ENCODE results near the gene JAZF1. TPM values are rescaled to one million over a fixed set of nuclear protein-coding genes. Genes with fewer than 3 reads are reported as not detected.
A peak's percentile ranks its signal among the peaks of the same experiment; 100 is the strongest.

The JAZF1 gene
- total and polyA plus RNA-seq, 4 experiments from 2014 or later: 3.7 to 8.3 (median 4.7) TPM

DNA sequence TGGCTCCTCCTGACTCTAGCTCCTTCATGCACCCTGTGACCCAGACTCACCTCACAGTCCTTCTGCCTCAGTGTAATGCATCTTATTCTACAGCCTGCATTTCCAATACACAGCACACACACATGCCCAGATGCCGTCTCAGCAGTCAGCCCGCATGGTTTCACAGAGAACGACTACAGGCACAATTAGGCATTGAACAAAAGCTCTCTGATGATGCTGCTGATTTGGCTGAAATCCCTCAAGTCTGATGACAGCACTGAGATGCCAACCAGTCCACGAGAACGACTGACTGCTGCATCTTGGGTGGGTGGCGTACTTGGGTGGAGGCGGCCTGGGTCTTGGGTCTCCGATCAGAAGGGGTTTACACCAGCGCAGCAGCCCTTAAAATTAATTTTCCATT lies 240.3 kb downstream of the JAZF1 start:
- Histone ChIP-seq H3K4me3 (ENCODE audit: low read length in 2 of 2) (no peak overlapping the region), H3K9me3 (ENCODE audit: control insufficient read depth in 1 of 2, low read length in 2 of 2) (no peaks in the 10 kb centered on the region), H3K36me3 (ENCODE audit: insufficient read depth, low read length) (no peaks in the 10 kb centered on the region), H3K27ac (ENCODE audit: low read depth, low read length) (no peak overlapping the region), H3K4me1 (ENCODE audit: insufficient read depth, low read length) (no peaks in the 10 kb centered on the region), H3K27me3 (ENCODE audit: insufficient read depth, low read length) (no peaks in the 10 kb centered on the region)
- Mint-ChIP-seq H3K36me3 (peaks cover 5 to 28% of the 10 kb centered on the region in 2 donors), H3K4me3 (no peak overlapping the region), H3K4me1 (peaks cover 0 to 3% (median 0%) of the 10 kb centered on the region in 4 donors), H3K27ac (no peak overlapping the region), H3K9me3 (peaks cover 0 to 2% (median 0%) of the 10 kb centered on the region in 8 donors), H3K27me3 (no peaks in the 10 kb centered on the region)
- POLR2A ChIA-PET (ENCODE audit: partially characterized antibody): no interaction called here
- intact Hi-C loops (cut with micrococcal nuclease): no loop called here
- no peak for DNase-seq
- CTCF ChIA-PET (ENCODE audit: partially characterized antibody): interaction anchor here (0.7 kb wide), 1 partner anchor 11 kb away, joined by 3 read pairs; no protein-coding TSS in a partner anchor

DNA sequence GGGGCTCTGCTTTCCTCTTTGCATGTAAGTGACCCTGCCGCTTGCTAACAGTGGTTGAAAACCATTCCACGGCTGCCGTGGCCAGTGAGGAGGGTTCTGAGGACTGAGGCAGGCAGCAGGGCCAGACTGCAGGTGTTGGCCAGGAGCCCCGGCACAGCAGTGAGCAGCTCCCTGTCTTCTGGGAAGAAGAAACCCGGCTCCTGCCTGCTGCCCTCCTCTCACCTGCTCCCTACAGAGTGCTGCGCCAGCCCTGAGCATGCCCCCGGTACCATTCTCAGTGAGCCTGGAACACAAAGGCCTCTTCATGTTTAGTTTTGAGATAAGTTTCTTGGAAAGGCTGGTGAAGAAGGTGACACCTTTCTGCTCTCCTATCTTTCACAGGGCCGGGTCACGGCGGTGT lies 240.7 kb downstream of the JAZF1 start:
- Mint-ChIP-seq H3K4me1 (peaks cover 0 to 3% (median 0%) of the 10 kb centered on the region in 4 donors), H3K9me3 (peaks cover 0 to 2% (median 0%) of the 10 kb centered on the region in 8 donors), H3K4me3 (no peak overlapping the region), H3K36me3 (peaks cover 5 to 26% of the 10 kb centered on the region in 2 donors), H3K27ac (no peak overlapping the region), H3K27me3 (no peaks in the 10 kb centered on the region)
- Histone ChIP-seq H3K36me3 (ENCODE audit: insufficient read depth, low read length) (no peaks in the 10 kb centered on the region), H3K4me3 (ENCODE audit: low read length in 2 of 2) (no peak overlapping the region), H3K4me1 (ENCODE audit: insufficient read depth, low read length) (no peaks in the 10 kb centered on the region), H3K27me3 (ENCODE audit: insufficient read depth, low read length) (no peaks in the 10 kb centered on the region), H3K9me3 (ENCODE audit: control insufficient read depth in 1 of 2, low read length in 2 of 2) (no peaks in the 10 kb centered on the region), H3K27ac (ENCODE audit: low read depth, low read length) (no peak overlapping the region)
- ChIA-PET POLR2A (ENCODE audit: partially characterized antibody) (no interaction called here), CTCF (ENCODE audit: partially characterized antibody) (interaction anchor here (0.7 kb wide), 1 partner anchor 12 kb away, joined by 3 read pairs; no protein-coding TSS in a partner anchor)
- intact Hi-C loops (cut with micrococcal nuclease): no loop called here
- DNase-seq: no peak

DNA sequence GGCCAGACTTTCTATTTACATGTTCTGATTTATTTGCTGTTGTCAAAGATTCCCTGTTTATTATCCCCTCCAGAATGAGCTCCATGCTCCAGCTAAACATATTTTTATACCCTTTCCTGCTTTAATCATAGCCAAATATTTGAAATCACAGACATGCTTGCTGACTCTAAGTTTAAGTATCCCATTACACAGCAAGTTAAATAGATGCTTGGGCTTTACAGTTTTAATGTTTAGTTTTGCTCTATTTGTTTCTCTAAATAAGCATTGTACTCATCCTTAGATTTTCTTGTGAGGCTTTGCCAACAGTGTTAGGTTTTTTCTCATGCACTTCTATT lies 243.9 kb downstream of the JAZF1 start:
- Histone ChIP-seq H3K9me3 (ENCODE audit: control insufficient read depth in 1 of 2, low read length in 2 of 2) (no peaks in the 10 kb centered on the region), H3K27me3 (ENCODE audit: insufficient read depth, low read length) (no peaks in the 10 kb centered on the region), H3K27ac (ENCODE audit: low read depth, low read length) (no peak overlapping the region), H3K36me3 (ENCODE audit: insufficient read depth, low read length) (no peaks in the 10 kb centered on the region), H3K4me1 (ENCODE audit: insufficient read depth, low read length) (no peaks in the 10 kb centered on the region), H3K4me3 (ENCODE audit: low read length in 2 of 2) (no peak overlapping the region)
- Mint-ChIP-seq H3K4me3 (no peak overlapping the region), H3K9me3 (no peaks in the 10 kb centered on the region), H3K27ac (peak overlapping the region in 1 of 7 donors; percentile 0), H3K27me3 (no peaks in the 10 kb centered on the region), H3K36me3 (peaks cover 5 to 21% of the 10 kb centered on the region in 2 donors), H3K4me1 (peaks cover 0 to 2% (median 0%) of the 10 kb centered on the region in 4 donors)
- intact Hi-C loops (cut with micrococcal nuclease): no loop called here
- ChIA-PET POLR2A (ENCODE audit: partially characterized antibody) (no interaction called here), CTCF (ENCODE audit: partially characterized antibody) (interaction anchor here (0.7 to 1.3 kb wide), 4 partner anchors 13 to 726 kb away, joined by 3 to 5 read pairs (median 3); no protein-coding TSS in a partner anchor)
- DNase-seq: no peak

DNA sequence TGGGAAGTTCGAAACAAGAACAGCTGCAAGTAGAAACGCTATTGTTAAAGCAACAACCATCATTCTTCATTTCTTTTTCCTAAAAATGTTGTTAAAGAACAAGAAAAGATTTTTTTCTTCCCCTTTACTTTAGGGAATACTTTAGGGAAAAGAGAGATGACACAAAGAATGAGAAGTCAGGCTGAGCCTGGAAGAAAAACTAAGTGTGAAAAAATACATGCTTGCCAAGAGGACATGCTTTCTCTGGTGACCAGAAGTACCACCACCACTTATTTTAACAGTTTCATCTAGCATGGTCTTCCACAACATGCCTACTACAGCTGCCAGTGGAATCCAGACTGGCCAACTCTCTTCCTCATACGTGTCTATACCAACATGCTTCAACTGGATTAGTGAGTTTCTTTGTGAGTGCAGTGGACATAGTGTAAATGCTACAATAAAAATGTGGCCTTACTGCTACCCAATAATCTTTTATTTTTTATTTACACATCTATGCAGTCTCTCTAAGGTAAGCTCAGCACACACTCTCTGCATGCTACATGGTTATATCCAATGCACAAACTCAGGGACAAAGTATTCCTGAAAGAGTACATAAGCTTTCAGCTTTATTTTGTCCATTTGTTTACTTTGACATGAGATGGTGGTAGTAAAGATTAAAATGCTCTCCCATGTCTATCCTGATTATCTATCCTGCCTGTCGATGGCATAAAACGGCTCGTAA lies 244.4 kb downstream of the JAZF1 start:
- Histone ChIP-seq H3K4me3 (ENCODE audit: low read length in 2 of 2) (no peak overlapping the region), H3K27ac (ENCODE audit: low read depth, low read length) (no peak overlapping the region), H3K9me3 (ENCODE audit: control insufficient read depth in 1 of 2, low read length in 2 of 2) (no peaks in the 10 kb centered on the region), H3K4me1 (ENCODE audit: insufficient read depth, low read length) (no peaks in the 10 kb centered on the region), H3K36me3 (ENCODE audit: insufficient read depth, low read length) (no peaks in the 10 kb centered on the region), H3K27me3 (ENCODE audit: insufficient read depth, low read length) (no peaks in the 10 kb centered on the region)
- intact Hi-C loops (cut with micrococcal nuclease): no loop called here
- no peaks in the 10 kb centered on the region for H3K27me3 Mint-ChIP-seq
- no peak for DNase-seq
- no peak overlapping the region for H3K4me3 Mint-ChIP-seq
- H3K27ac Mint-ChIP-seq: peak overlapping the region in 1 of 7 donors; percentile 0
- no peaks in the 10 kb centered on the region for H3K9me3 Mint-ChIP-seq
- H3K36me3 Mint-ChIP-seq: peaks cover 2 to 16% of the 10 kb centered on the region in 2 donors
- ChIA-PET CTCF (ENCODE audit: partially characterized antibody) (interaction anchor here (0.9 to 1.3 kb wide), 3 partner anchors 14 to 726 kb away, joined by 3 to 5 read pairs (median 3); no protein-coding TSS in a partner anchor), POLR2A (ENCODE audit: partially characterized antibody) (no interaction called here)
- peaks cover 0 to 2% (median 0%) of the 10 kb centered on the region in 4 donors for H3K4me1 Mint-ChIP-seq

DNA sequence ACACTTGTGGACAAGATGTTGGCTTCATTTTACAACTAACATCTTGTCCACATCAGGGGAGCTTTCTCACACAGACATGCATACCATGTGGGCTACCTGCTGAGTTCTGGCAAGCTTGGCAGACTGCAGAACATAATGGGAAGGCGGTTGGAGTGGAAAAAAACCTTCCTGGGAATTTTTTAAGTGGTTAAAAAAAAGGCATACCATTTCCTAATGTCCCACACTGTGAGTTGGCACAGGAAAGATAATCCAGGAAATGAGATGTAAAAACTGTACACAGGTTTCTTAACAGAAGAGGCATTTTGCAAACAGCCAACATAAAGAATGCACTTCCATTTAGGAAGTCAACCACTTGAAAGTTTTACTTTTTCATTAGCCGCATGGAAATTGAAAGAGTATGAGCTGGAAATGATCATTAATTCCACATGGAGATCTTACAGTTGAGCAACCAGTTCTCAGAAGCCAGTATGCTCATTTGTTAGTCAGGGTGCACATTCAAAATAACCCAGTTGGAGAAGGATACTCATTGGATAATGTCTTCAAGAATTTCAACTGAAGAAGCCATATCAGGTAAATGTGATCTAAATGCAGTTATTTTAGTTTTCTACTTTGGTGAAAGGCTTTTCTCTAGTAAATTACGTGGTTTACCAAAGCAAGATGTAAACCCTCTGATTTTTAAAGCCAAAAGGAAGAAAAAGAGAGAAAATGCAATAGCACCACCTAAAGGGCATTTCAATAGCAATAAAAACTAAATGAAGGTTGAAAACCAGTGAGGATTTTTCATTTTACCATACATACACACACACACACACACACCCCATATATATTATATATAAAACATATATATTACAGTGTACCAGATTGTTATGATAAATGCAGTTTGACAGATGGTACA lies 246.7 kb downstream of the JAZF1 start:
- no peaks in the 10 kb centered on the region for H3K27me3 Mint-ChIP-seq
- peaks cover 0 to 5% of the 10 kb centered on the region in 2 donors for H3K36me3 Mint-ChIP-seq
- H3K27ac Mint-ChIP-seq: no peak overlapping the region
- CTCF ChIA-PET (ENCODE audit: partially characterized antibody): interaction anchor here (2.0 kb wide), 1 partner anchor 86 kb away, joined by 5 read pairs; no protein-coding TSS in a partner anchor
- H3K27me3 ChIP-seq (ENCODE audit: insufficient read depth, low read length): no peaks in the 10 kb centered on the region
- H3K4me1 ChIP-seq (ENCODE audit: insufficient read depth, low read length): no peaks in the 10 kb centered on the region
- H3K36me3 ChIP-seq (ENCODE audit: insufficient read depth, low read length): no peaks in the 10 kb centered on the region
- no peak overlapping the region for H3K27ac ChIP-seq (ENCODE audit: low read depth, low read length)
- no peak for DNase-seq
- no peaks in the 10 kb centered on the region for H3K9me3 Mint-ChIP-seq
- H3K4me1 Mint-ChIP-seq: no peaks in the 10 kb centered on the region
- POLR2A ChIA-PET (ENCODE audit: partially characterized antibody): no interaction called here
- no peak overlapping the region for H3K4me3 Mint-ChIP-seq
- H3K9me3 ChIP-seq (ENCODE audit: control insufficient read depth in 1 of 2, low read length in 2 of 2): no peaks in the 10 kb centered on the region
- H3K4me3 ChIP-seq (ENCODE audit: low read length in 2 of 2): no peak overlapping the region
- intact Hi-C loops (cut with micrococcal nuclease): no loop called here

DNA sequence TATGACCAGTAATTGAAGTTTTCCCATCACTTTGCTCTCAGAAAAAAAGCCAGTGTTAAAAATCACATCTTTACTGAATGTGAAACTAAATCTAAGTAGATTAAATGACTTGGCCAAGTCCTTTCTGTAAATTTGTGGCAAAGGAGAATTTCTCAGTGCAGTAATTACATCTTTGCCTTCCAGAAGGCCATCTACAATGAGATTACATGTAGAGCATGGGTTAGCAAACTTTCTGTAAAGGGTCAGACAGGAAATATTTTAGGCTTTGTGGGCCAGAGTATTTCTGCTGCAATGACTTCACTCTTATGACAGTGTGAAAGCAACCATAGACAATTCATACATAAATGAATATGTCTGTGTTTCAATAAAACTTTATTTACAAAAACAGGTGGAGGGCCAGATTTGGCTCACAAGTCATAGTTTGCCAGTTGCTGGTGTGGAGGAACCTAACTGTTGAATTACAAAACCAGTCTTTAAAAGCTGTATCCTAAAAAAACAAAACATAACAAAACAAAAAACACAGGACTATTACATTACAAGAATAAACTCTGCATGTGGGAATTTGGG lies 249.6 kb downstream of the JAZF1 start:
- Histone ChIP-seq H3K4me3 (ENCODE audit: low read length in 2 of 2) (no peak overlapping the region), H3K36me3 (ENCODE audit: insufficient read depth, low read length) (no peaks in the 10 kb centered on the region), H3K27ac (ENCODE audit: low read depth, low read length) (no peak overlapping the region), H3K4me1 (ENCODE audit: insufficient read depth, low read length) (no peaks in the 10 kb centered on the region), H3K27me3 (ENCODE audit: insufficient read depth, low read length) (no peaks in the 10 kb centered on the region), H3K9me3 (ENCODE audit: control insufficient read depth in 1 of 2, low read length in 2 of 2) (no peaks in the 10 kb centered on the region)
- intact Hi-C loops (cut with micrococcal nuclease): no loop called here
- ChIA-PET POLR2A (ENCODE audit: partially characterized antibody) (no interaction called here), CTCF (ENCODE audit: partially characterized antibody) (no interaction called here)
- Mint-ChIP-seq H3K4me1 (no peaks in the 10 kb centered on the region), H3K36me3 (peaks cover 0 to 5% of the 10 kb centered on the region in 2 donors), H3K9me3 (no peaks in the 10 kb centered on the region), H3K4me3 (no peak overlapping the region), H3K27me3 (no peaks in the 10 kb centered on the region), H3K27ac (no peak overlapping the region)
- DNase-seq: no peak

DNA sequence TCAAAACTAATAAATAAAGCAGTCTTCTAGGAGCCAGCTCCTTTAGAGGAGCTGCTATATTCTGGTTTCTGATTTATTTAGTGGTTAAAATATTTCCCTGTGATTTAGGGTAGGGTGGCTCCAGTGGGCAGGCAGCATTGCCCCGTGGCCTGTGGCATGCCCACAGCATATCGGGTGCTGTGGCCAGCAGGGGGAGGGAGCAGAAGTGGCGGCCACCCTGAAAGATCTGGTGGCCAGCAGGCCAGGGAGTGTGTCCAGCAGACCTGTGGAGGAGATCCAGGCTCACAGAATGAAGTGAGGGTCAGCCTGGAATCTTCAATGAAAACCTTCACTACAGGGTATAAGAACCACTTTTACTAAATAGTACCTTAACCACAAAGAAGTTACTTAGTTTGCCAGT lies 251.5 kb downstream of the JAZF1 start:
- no peak for DNase-seq
- intact Hi-C loops (cut with micrococcal nuclease): no loop called here

More for the DNA sequence above, 251.5 kb downstream of the JAZF1 start:
- no peaks in the 10 kb centered on the region for H3K36me3 ChIP-seq (ENCODE audit: insufficient read depth, low read length)
- no peak overlapping the region for H3K4me3 ChIP-seq (ENCODE audit: low read length in 2 of 2)
- no peak overlapping the region for H3K27ac ChIP-seq (ENCODE audit: low read depth, low read length)
- ChIA-PET POLR2A (ENCODE audit: partially characterized antibody) (no interaction called here), CTCF (ENCODE audit: partially characterized antibody) (interaction anchor here (1.5 kb wide), 1 partner anchor 10 kb away, joined by 3 read pairs; no protein-coding TSS in a partner anchor)
- Mint-ChIP-seq H3K4me1 (no peaks in the 10 kb centered on the region), H3K9me3 (no peaks in the 10 kb centered on the region), H3K27ac (no peak overlapping the region), H3K36me3 (peaks cover 0 to 5% of the 10 kb centered on the region in 2 donors), H3K27me3 (no peaks in the 10 kb centered on the region), H3K4me3 (no peak overlapping the region)
- no peaks in the 10 kb centered on the region for H3K9me3 ChIP-seq (ENCODE audit: control insufficient read depth in 1 of 2, low read length in 2 of 2)
- H3K4me1 ChIP-seq (ENCODE audit: insufficient read depth, low read length): no peaks in the 10 kb centered on the region
- H3K27me3 ChIP-seq (ENCODE audit: insufficient read depth, low read length): no peaks in the 10 kb centered on the region

Data from CD4-positive, alpha-beta memory T cell (primary cell).